Kidney (tissue), 14 donors: ENCODE data around the gene RIN2. TPM values are rescaled to one million over a fixed set of nuclear protein-coding genes. Genes with fewer than 3 reads are reported as not detected.
A peak's percentile ranks its signal among the peaks of the same experiment; 100 is the strongest.

ENCODE experiments used
- DNase-seq, 5 donors: peaks; one replicate each; pipeline ENCODE4 v3.0.0-alpha.2; 2013 to 2020
- FAIRE-seq: peaks from 2 replicates; lab custom pipeline; 2012; peaks lifted over from hg19 to GRCh38; lab: Jason Lieb, UNC
- H3K27ac ChIP-seq, 2 donors: one replicate each; pipeline ENCODE4 v1.7.0; 2013; ENCODE audit warnings: low read depth in 2 of 2, low read length in 2 of 2, inconsistent platforms in 1 of 2
- H3K27me3 ChIP-seq: one replicate; pipeline ENCODE4 v1.7.1; 2013; ENCODE audit warnings: low read length, inconsistent platforms; ENCODE audit not compliant: control insufficient read depth, insufficient read depth
- H3K36me3 ChIP-seq, 3 donors: one replicate each; pipeline versions ENCODE4 v1.7.0 to v1.7.1; 2013; ENCODE audit warnings: low read length in 3 of 3, control low read depth in 1 of 3, inconsistent platforms in 1 of 3; ENCODE audit not compliant: insufficient read depth in 3 of 3, control insufficient read depth in 2 of 3
- H3K4me1 ChIP-seq, 3 donors: one replicate each; pipeline versions ENCODE4 v1.7.0 to v1.7.1; 2013; ENCODE audit warnings: low read length in 3 of 3, inconsistent platforms in 1 of 3, low read depth in 1 of 3; ENCODE audit not compliant: control insufficient read depth in 2 of 3, insufficient read depth in 2 of 3
- H3K4me3 ChIP-seq, 3 donors: one replicate each; pipeline versions ENCODE4 v1.7.0 to v1.8.1; 2013; ENCODE audit warnings: low read length in 3 of 3, control low read depth in 1 of 3, inconsistent platforms in 1 of 3
- H3K9ac ChIP-seq, 3 donors: one replicate each; pipeline versions ENCODE4 v1.7.0 to v1.7.1; 2013; ENCODE audit warnings: low read length in 3 of 3, control low read depth in 1 of 3, inconsistent platforms in 1 of 3
- H3K9me3 ChIP-seq, 3 donors: one replicate each; pipeline versions ENCODE4 v1.7.0 to v1.7.1; 2013; ENCODE audit warnings: low read length in 3 of 3, control low read depth in 1 of 3, inconsistent platforms in 1 of 3; ENCODE audit not compliant: control insufficient read depth in 2 of 3, insufficient read depth in 1 of 3
- intact Hi-C: fragments of 100-400 bp; cut with DNase I; formaldehyde crosslinking; loops from one replicate; pipeline ENCODE4 v1.11.1; 2022
- polyA plus RNA-seq: library from polyadenylated mRNA; stranded (reverse); fragments of 350-450 nt; fragmentation: Illumina TruSeq; extraction: RNeasy Lipid Tissue Mini Kit (QIAGEN cat#74804); gene quantifications from one replicate; pipeline ENCODE4 v1.2.3, GENCODE V29; 2014; ENCODE audit warnings: low read depth, low replicate concordance; ENCODE audit not compliant: insufficient read depth
- total RNA-seq: library from RNA; stranded (reverse); fragmentation: NEBNext Ultra II Directional; extraction: Animal tissue kit (Norgen Biotek cat#: 25700); gene quantifications from one replicate; pipeline ENCODE4 v1.2.1, GENCODE V29; 2021
- TF ChIP-seq, protein P1 (sequence below): IDR thresholded peaks from 3 replicates; pipeline ENCODE4 v1.5.1; 2012; ENCODE audit warnings: mild to moderate bottlenecking, moderate library complexity, borderline replicate concordance; ENCODE audit not compliant: insufficient read depth; ENCODE audit errors: extremely low read depth
- donor health status: control.
- donor health status: control.
- donor health status: control.
- donor health status: control.
- donor health status: control.
- donor health status: DM: yes; HTN: yes; CAD: no.
- donor health status: Normal renal cell carcinoma (clear cell type).

Gene RIN2
- total and polyA plus RNA-seq, 2 donors from 2014 or later, result 20.2 to 109 TPM

DNA sequence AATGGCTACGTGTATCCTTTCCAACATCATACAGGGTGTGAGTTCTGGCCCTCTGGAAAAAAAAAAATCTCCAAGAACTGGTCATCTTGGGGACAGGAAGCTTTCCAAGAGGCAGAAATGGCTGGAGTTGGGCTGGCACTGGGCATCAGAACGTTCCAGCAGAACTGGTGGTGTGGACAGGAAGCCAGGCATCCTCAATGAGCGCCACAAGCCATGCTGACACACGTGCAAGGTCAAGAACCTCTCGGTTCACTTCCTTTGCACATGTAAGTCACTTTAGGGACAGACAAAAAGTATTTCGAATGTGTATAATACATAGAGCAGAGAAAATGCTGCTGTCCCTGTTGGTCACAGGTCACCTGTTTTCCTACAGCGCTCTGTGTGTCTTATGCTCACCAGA is 27.4 kb upstream of the RIN2 start:
- Histone ChIP-seq H3K9ac (no peak overlapping the region), H3K9me3 (no peaks in the 10 kb centered on the region), H3K4me3 (no peak overlapping the region), H3K36me3 (no peaks in the 10 kb centered on the region), H3K27me3 (no peaks in the 10 kb centered on the region), H3K27ac (no peak overlapping the region), H3K4me1 (no peaks in the 10 kb centered on the region)
- TF ChIP-seq, protein P1, sequence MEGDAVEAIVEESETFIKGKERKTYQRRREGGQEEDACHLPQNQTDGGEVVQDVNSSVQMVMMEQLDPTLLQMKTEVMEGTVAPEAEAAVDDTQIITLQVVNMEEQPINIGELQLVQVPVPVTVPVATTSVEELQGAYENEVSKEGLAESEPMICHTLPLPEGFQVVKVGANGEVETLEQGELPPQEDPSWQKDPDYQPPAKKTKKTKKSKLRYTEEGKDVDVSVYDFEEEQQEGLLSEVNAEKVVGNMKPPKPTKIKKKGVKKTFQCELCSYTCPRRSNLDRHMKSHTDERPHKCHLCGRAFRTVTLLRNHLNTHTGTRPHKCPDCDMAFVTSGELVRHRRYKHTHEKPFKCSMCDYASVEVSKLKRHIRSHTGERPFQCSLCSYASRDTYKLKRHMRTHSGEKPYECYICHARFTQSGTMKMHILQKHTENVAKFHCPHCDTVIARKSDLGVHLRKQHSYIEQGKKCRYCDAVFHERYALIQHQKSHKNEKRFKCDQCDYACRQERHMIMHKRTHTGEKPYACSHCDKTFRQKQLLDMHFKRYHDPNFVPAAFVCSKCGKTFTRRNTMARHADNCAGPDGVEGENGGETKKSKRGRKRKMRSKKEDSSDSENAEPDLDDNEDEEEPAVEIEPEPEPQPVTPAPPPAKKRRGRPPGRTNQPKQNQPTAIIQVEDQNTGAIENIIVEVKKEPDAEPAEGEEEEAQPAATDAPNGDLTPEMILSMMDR, result no peak
- no peak for DNase-seq
- FAIRE-seq, result no peak
- intact Hi-C loops, result no loop called here

DNA sequence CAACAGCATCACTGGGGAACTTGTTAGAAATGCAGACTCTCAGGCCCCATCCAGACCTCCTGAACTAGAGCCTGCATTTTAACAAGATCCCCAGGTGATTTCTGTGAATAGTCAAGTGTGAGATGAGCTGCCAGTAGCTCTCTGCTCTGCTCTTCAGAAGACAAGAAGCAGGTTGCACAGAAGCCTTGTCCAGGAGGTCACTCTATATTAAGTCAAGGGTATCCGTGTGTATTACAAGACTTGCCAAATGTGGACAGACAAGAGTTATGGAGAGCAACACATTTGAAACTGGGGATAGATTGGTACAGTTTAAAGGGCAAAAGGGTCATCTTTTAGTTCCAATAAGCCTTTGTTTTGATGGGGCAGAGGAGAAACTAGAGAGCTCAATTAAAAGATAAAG is 23.2 kb upstream of the RIN2 start:
- no peak overlapping the region for H3K9ac ChIP-seq
- no peak overlapping the region for H3K4me3 ChIP-seq
- no peaks in the 10 kb centered on the region for H3K9me3 ChIP-seq
- DNase-seq, result no peak
- intact Hi-C loops, result no loop called here
- H3K27me3 ChIP-seq, result no peaks in the 10 kb centered on the region
- TF ChIP-seq, protein P1, result no peak
- no peak overlapping the region for H3K27ac ChIP-seq
- H3K4me1 ChIP-seq, result no peaks in the 10 kb centered on the region
- no peaks in the 10 kb centered on the region for H3K36me3 ChIP-seq
- FAIRE-seq, result no peak

DNA sequence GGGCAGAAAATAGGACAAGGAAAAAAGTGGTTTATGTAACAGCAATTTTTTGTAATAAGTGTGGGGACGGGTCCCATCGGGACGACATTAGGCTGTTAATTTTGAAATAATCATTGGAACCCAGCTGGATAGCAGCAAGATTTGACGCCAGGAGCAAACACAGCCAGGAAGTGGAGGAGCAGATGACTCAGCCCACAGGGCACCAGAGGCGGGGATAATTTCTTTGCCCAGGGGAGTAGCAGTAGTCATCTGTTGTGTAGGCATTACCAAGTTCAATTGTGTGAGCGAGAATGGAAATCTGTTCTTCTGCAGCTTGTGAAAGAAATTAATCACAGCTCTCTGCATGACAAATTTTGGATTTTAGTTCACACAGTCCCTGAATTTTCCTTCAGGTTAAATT is 22.6 kb upstream of the RIN2 start:
- intact Hi-C loops, result no loop called here
- H3K4me3 ChIP-seq, result no peak overlapping the region
- TF ChIP-seq, protein P1, result no peak
- no peaks in the 10 kb centered on the region for H3K36me3 ChIP-seq
- no peaks in the 10 kb centered on the region for H3K27me3 ChIP-seq
- H3K9ac ChIP-seq, result no peak overlapping the region
- H3K9me3 ChIP-seq, result no peaks in the 10 kb centered on the region
- FAIRE-seq (no peak), DNase-seq (peak in 2 of 5 donors; percentile 31 to 86)
- no peaks in the 10 kb centered on the region for H3K4me1 ChIP-seq
- no peak overlapping the region for H3K27ac ChIP-seq

DNA sequence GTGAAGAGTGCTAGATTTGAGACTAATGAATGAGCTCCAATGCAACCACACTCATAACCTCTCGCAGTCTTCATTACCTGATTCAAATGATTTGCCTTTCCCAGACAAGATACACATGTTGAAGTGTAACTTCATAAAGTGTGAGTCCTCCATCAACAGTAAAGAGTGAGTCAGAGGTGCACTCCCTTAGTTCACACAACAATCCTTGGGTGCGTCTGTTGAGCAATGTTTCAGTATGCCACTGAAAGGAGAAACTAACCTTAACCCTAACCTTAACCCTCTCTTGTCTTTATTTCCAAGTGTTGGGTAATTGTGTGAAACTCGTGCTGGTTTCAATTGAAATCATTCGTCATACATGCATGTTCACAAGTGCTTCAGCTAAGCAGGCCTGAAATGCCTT is 21.0 kb upstream of the RIN2 start:
- TF ChIP-seq, protein P1, result no peak
- no peak for DNase-seq
- Histone ChIP-seq H3K27me3 (no peaks in the 10 kb centered on the region), H3K9me3 (no peaks in the 10 kb centered on the region), H3K4me3 (no peak overlapping the region), H3K27ac (no peak overlapping the region), H3K36me3 (no peaks in the 10 kb centered on the region), H3K4me1 (no peaks in the 10 kb centered on the region), H3K9ac (no peak overlapping the region)
- intact Hi-C loops, result no loop called here
- no peak for FAIRE-seq
